Brain microvascular endothelial cell (primary cell): ENCODE results near the gene VPS52.

Experiments
- DNase-seq: peaks from one replicate; pipeline ENCODE4 v3.0.0-alpha.2; 2020
- H3K27ac ChIP-seq: fragments of 250-450 bp; sonication (Bioruptor Pico); 2 replicates; pipeline ENCODE4 v1.5.1; 2020; ENCODE audit warnings: mild to moderate bottlenecking, moderate library complexity
- H3K27me3 ChIP-seq: fragments of 250-450 bp; sonication (Bioruptor Pico); replicated peaks from 2 replicates; pipeline ENCODE4 v1.5.1; 2020; ENCODE audit warnings: mild to moderate bottlenecking
- H3K36me3 ChIP-seq: fragments of 250-450 bp; sonication (Bioruptor Pico); replicated peaks from 2 replicates; pipeline ENCODE4 v1.5.1; 2020; ENCODE audit warnings: mild to moderate bottlenecking
- H3K4me3 ChIP-seq: 2 replicates; pipeline ENCODE4 v1.5.1; 2011; ENCODE audit warnings: low read depth, mild to moderate bottlenecking, control low read depth, low read length, moderate library complexity
- CTCF ChIP-seq: IDR thresholded peaks from 2 replicates; pipeline ENCODE4 v1.5.1; 2011; ENCODE audit warnings: low read depth, mild to moderate bottlenecking, moderate library complexity, low read length, control low read depth, inconsistent platforms; ENCODE audit errors: missing control alignments
- in situ Hi-C: cut with HindIII; loops from 2 replicates; pipeline ENCODE4 v1.10.0; 2017; ENCODE audit warnings: low sequenced_read_pairs, low pct_ligation_motif_present

VPS52 gene

GRCh38 chr6:33297956-33298772 is 26.5 kb upstream of the VPS52 start:
- in situ Hi-C loops = no loop called here
- H3K27me3 ChIP-seq = no peaks in the 10 kb centered on the region
- H3K4me3 ChIP-seq = peak overlapping the region; percentile 88
- TF ChIP-seq CTCF = no peak
- peak; percentile 85 for DNase-seq
- peak overlapping the region; percentile 92 for H3K27ac ChIP-seq
- peaks cover 36% of the 10 kb centered on the region for H3K36me3 ChIP-seq

GRCh38 chr6:33297406-33297955 is 25.8 kb upstream of the VPS52 start:
- in situ Hi-C loops = no loop called here
- Histone ChIP-seq H3K36me3 (peaks cover 33% of the 10 kb centered on the region), H3K27me3 (no peaks in the 10 kb centered on the region), H3K27ac (peak overlapping the region; percentile 61), H3K4me3 (peak overlapping the region; percentile 88)
- DNase-seq = no peak
- TF ChIP-seq CTCF = no peak

- no peaks in the 10 kb centered on the region for H3K27me3 ChIP-seq
- in situ Hi-C loops = no loop called here
- peaks cover 35% of the 10 kb centered on the region for H3K36me3 ChIP-seq
- no peak for TF ChIP-seq CTCF
- DNase-seq = no peak
- H3K27ac ChIP-seq = no peak overlapping the region
- peak overlapping the region; percentile 88 for H3K4me3 ChIP-seq
Observed at GRCh38 chr6:33296797-33297405, 25.2 kb upstream of the VPS52 start.

GRCh38 chr6:33295621-33296369 is 24.1 kb upstream of the VPS52 start:
- no peak for DNase-seq
- peaks cover 38% of the 10 kb centered on the region for H3K36me3 ChIP-seq
- H3K4me3 ChIP-seq = no peak overlapping the region
- no peak for TF ChIP-seq CTCF
- in situ Hi-C loops = no loop called here
- no peak overlapping the region for H3K27ac ChIP-seq
- H3K27me3 ChIP-seq = no peaks in the 10 kb centered on the region

GRCh38 chr6:33294086-33294823 is 22.6 kb upstream of the VPS52 start:
- in situ Hi-C loops = no loop called here
- Histone ChIP-seq H3K27me3 (no peaks in the 10 kb centered on the region), H3K4me3 (no peak overlapping the region), H3K36me3 (peaks cover 39% of the 10 kb centered on the region), H3K27ac (no peak overlapping the region)
- DNase-seq = no peak
- TF ChIP-seq CTCF = no peak
